22Rv1 (cell line): Measurements from ENCODE around the gene MNX1.

Experiments used
- H3K27ac ChIP-seq: fragments of 450-650 bp; 2 replicates; pipeline ENCODE4 v1.5.1; 2017
- ZFX ChIP-seq: fragments of 450-650 bp; IDR thresholded peaks from 2 replicates; pipeline ENCODE4 v1.6.1; 2017; ENCODE audit warnings: antibody characterized with exemption, borderline replicate concordance
- TF ChIP-seq, protein P1 (sequence below): fragments of 450-650 bp; IDR thresholded peaks from 2 replicates; pipeline ENCODE4 v1.5.1; 2017; ENCODE audit warnings: mild to moderate bottlenecking

MNX1 gene

DNA sequence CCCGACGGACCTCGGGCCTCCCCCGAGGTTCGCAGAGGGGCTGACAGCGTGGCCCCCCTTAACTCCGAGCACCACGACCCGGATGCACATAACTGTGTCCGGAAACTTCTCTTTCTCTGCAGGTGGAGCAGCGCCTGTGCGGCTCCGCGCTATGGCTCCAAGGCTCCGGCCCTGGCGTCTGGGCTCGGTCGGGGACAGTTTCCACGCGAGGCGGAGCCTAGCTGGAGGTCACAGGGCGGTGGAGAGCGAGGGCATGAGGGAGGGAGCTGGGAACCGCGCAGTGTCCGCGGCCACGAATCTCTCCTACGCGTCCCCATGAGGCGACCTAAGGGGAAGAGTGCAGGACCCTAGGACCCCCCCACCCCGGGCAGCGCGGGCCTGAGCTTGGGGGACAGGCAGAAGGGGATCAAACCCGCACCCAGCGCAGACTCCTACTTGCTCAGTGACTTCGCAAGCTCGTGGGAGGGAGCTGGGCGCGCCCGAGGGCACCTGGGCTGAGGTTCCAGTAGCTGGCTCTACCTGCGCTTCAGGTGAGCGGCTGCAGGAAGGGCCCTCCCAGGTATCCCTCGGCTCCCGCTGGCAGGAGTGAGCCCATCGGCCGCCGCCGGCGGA lies 8.6 kb upstream of the MNX1 start:
- H3K27ac ChIP-seq, result no peak overlapping the region
- no peak for TF ChIP-seq ZFX
- TF ChIP-seq, protein P1, sequence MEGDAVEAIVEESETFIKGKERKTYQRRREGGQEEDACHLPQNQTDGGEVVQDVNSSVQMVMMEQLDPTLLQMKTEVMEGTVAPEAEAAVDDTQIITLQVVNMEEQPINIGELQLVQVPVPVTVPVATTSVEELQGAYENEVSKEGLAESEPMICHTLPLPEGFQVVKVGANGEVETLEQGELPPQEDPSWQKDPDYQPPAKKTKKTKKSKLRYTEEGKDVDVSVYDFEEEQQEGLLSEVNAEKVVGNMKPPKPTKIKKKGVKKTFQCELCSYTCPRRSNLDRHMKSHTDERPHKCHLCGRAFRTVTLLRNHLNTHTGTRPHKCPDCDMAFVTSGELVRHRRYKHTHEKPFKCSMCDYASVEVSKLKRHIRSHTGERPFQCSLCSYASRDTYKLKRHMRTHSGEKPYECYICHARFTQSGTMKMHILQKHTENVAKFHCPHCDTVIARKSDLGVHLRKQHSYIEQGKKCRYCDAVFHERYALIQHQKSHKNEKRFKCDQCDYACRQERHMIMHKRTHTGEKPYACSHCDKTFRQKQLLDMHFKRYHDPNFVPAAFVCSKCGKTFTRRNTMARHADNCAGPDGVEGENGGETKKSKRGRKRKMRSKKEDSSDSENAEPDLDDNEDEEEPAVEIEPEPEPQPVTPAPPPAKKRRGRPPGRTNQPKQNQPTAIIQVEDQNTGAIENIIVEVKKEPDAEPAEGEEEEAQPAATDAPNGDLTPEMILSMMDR, result no peak

- TF ChIP-seq ZFX, result no peak
- TF ChIP-seq, protein P1, result no peak
- H3K27ac ChIP-seq, result no peak overlapping the region
These were observed 8.0 kb upstream of the MNX1 start for GRCh38 chr7:157018328-157018996.

GRCh38 chr7:157017603-157018327 lies 7.3 kb upstream of the MNX1 start:
- TF ChIP-seq ZFX, result no peak
- TF ChIP-seq, protein P1, result no peak
- H3K27ac ChIP-seq, result no peak overlapping the region

GRCh38 chr7:157017149-157017548 lies 6.7 kb upstream of the MNX1 start:
- H3K27ac ChIP-seq, result no peak overlapping the region
- TF ChIP-seq, protein P1, result no peak
- no peak for TF ChIP-seq ZFX

DNA sequence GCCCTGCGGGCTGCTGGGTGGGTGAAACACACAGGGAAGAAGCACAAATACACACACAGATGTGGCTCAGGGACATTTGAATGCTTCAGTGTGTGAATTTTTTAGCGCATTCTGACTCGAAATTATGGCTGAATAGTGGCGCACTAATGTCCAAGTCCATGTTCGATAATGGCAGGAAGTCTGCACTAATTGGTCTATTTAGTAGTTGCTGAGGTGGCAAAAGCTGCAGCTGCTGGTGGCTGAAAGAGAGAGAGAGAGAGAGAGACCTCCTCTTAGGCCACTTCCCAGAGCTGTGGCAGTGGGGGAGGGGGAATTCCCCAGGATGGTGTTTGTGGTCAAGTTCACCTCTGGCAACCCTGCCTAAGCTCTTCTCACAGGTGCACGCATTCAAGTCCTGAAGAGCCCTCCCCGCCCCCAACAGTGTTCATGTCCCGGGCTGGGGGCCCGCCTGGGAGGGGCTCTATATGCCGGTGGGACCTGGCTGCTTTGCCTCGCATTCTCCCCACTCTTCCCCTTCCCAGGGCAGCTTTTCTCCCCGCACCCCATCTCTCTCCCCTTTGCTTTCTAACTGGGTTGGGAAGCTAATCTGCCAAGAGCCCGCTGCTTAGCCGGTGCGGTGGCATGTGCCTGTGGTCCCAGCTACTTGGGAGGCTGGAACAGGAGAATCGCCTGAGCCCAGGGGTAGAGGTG lies 6.0 kb upstream of the MNX1 start:
- TF ChIP-seq, protein P1, result no peak
- no peak for TF ChIP-seq ZFX
- no peak overlapping the region for H3K27ac ChIP-seq

GRCh38 chr7:157016024-157016351 lies 5.5 kb upstream of the MNX1 start:
- TF ChIP-seq, protein P1, result no peak
- TF ChIP-seq ZFX, result no peak
- H3K27ac ChIP-seq, result no peak overlapping the region
